Neutrophil (primary cell): Measurements from ENCODE around the gene NANP.

ENCODE experiments used
- H3K27ac ChIP-seq: fragments of 200-600 bp; sonication (generic); 2 replicates; pipeline ENCODE4 v1.5.1; 2016; ENCODE audit warnings: mild to moderate bottlenecking, moderate library complexity
- H3K27me3 ChIP-seq: fragments of 200-600 bp; sonication (generic); 2 replicates; pipeline ENCODE4 v1.6.0; 2016; ENCODE audit warnings: mild to moderate bottlenecking
- H3K36me3 ChIP-seq: fragments of 200-600 bp; sonication (generic); 2 replicates; pipeline ENCODE4 v1.5.1; 2017
- H3K4me1 ChIP-seq, 2 experiments: fragments of 200-600 bp in 1 of 2; sonication (generic) in 1 of 2; 1 replicate in 1 of 2; 2 replicates in 1 of 2; pipeline versions ENCODE4 v1.5.1 to v1.6.1; 2013 to 2016; ENCODE audit warnings: low read depth in 1 of 2, low read length in 1 of 2, mild to moderate bottlenecking in 1 of 2, moderate library complexity in 1 of 2; ENCODE audit not compliant: control insufficient read depth in 1 of 2, insufficient read depth in 1 of 2
- H3K4me3 ChIP-seq, 2 experiments: fragments of 200-600 bp in 1 of 2; sonication (generic) in 1 of 2; 1 replicate in 1 of 2; 2 replicates in 1 of 2; pipeline ENCODE4 v1.5.1; 2013 to 2016; ENCODE audit warnings: low read depth in 1 of 2, low read length in 1 of 2, mild to moderate bottlenecking in 1 of 2, moderate library complexity in 1 of 2
- H3K9me3 ChIP-seq: fragments of 200-600 bp; sonication (generic); 2 replicates; pipeline ENCODE4 v1.5.1; 2016
- CTCF ChIP-seq: fragments of 200-600 bp; sonication (generic); IDR thresholded peaks from 2 replicates; pipeline ENCODE4 v1.5.1; 2016; ENCODE audit warnings: antibody characterized with exemption

Gene NANP

GRCh38 chr20:25570148-25570530 is 53.7 kb downstream of the NANP start:
- Histone ChIP-seq H3K27me3 (no peaks in the 10 kb centered on the region), H3K4me3 (no peak overlapping the region), H3K9me3 (no peaks in the 10 kb centered on the region), H3K4me1 (no peaks in the 10 kb centered on the region), H3K27ac (no peak overlapping the region), H3K36me3 (no peaks in the 10 kb centered on the region)
- no peak for TF ChIP-seq CTCF

- TF ChIP-seq CTCF: no peak
- H3K4me3 ChIP-seq: no peak overlapping the region
- H3K4me1 ChIP-seq: no peaks in the 10 kb centered on the region
These were observed 56.5 kb downstream of the NANP start for GRCh38 chr20:25567286-25567685.

GRCh38 chr20:25566821-25567220 is 57.0 kb downstream of the NANP start:
- no peaks in the 10 kb centered on the region for H3K27me3 ChIP-seq
- no peak for TF ChIP-seq CTCF
- H3K4me3 ChIP-seq: no peak overlapping the region
- no peak overlapping the region for H3K27ac ChIP-seq
- H3K4me1 ChIP-seq: no peaks in the 10 kb centered on the region
- no peaks in the 10 kb centered on the region for H3K36me3 ChIP-seq
- no peaks in the 10 kb centered on the region for H3K9me3 ChIP-seq

More at GRCh38 chr20:25567286-25567685, 56.5 kb downstream of the NANP start:
- H3K9me3 ChIP-seq: no peaks in the 10 kb centered on the region
- no peaks in the 10 kb centered on the region for H3K36me3 ChIP-seq
- no peak overlapping the region for H3K27ac ChIP-seq
- H3K27me3 ChIP-seq: no peaks in the 10 kb centered on the region

- H3K9me3 ChIP-seq: no peaks in the 10 kb centered on the region
- H3K4me3 ChIP-seq: no peak overlapping the region
- no peak for TF ChIP-seq CTCF
- H3K4me1 ChIP-seq: no peaks in the 10 kb centered on the region
- H3K27me3 ChIP-seq: no peaks in the 10 kb centered on the region
- no peak overlapping the region for H3K27ac ChIP-seq
- H3K36me3 ChIP-seq: no peaks in the 10 kb centered on the region
These were observed 58.1 kb downstream of the NANP start for GRCh38 chr20:25565578-25566157.

GRCh38 chr20:25563876-25564275 is 59.9 kb downstream of the NANP start:
- Histone ChIP-seq H3K27me3 (no peaks in the 10 kb centered on the region), H3K27ac (no peak overlapping the region), H3K9me3 (no peaks in the 10 kb centered on the region), H3K4me1 (no peaks in the 10 kb centered on the region), H3K4me3 (no peak overlapping the region), H3K36me3 (no peaks in the 10 kb centered on the region)
- no peak for TF ChIP-seq CTCF

- Histone ChIP-seq H3K27ac (no peak overlapping the region), H3K4me3 (no peak overlapping the region), H3K36me3 (no peaks in the 10 kb centered on the region), H3K27me3 (no peaks in the 10 kb centered on the region), H3K9me3 (no peaks in the 10 kb centered on the region), H3K4me1 (no peaks in the 10 kb centered on the region)
- TF ChIP-seq CTCF: no peak
These were observed 60.5 kb downstream of the NANP start for GRCh38 chr20:25563362-25563761.
